B cell (primary cell): ENCODE data around the gene RABAC1.

Experiments used
- CTCF ChIP-seq: fragments of 200-600 bp; IDR thresholded peaks from one replicate; pipeline ENCODE4 v1.8.0; 2022; ENCODE audit warnings: antibody characterized with exemption, mild to moderate bottlenecking
- EZH2 ChIP-seq: IDR thresholded peaks from 2 replicates; pipeline ENCODE4 v1.6.1; 2012; ENCODE audit warnings: borderline replicate concordance, low read depth, mild to moderate bottlenecking, moderate library complexity, low read length; ENCODE audit not compliant: insufficient read depth, poor library complexity, severe bottlenecking

DNA sequence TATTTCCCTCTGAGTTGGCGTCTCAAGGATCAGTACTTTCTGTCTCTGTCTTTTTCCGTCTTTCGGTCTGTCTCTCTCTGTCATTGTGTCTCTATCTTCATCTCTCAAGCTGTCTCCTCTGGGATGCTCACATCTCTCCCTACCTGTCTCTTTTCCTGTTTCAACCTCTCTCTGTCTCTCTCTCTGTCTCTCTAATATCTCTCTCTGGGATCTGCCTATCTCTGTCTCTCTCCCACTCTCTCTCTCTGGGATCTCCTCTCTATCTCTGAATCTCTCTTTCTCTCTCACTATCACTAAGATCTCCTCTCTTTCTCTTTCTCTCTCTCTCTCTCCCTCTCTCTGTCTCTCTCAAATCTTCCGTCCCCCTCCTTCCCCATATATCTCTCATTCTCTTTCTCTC is 30.9 kb upstream of the RABAC1 start:
- TF ChIP-seq CTCF (no peak), EZH2 (no peak)
